Erythroblast (primary cell): ENCODE results near the gene TRANK1.

Source experiments
- GATA1 ChIP-seq: IDR thresholded peaks from 2 replicates; pipeline ENCODE4 v1.6.1; 2011; ENCODE audit warnings: low read depth, mild to moderate bottlenecking, control low read depth, low read length, moderate library complexity
- POLR2A ChIP-seq: IDR thresholded peaks from 2 replicates; pipeline ENCODE4 v1.6.1; 2011; ENCODE audit warnings: mild to moderate bottlenecking, low read length

DNA sequence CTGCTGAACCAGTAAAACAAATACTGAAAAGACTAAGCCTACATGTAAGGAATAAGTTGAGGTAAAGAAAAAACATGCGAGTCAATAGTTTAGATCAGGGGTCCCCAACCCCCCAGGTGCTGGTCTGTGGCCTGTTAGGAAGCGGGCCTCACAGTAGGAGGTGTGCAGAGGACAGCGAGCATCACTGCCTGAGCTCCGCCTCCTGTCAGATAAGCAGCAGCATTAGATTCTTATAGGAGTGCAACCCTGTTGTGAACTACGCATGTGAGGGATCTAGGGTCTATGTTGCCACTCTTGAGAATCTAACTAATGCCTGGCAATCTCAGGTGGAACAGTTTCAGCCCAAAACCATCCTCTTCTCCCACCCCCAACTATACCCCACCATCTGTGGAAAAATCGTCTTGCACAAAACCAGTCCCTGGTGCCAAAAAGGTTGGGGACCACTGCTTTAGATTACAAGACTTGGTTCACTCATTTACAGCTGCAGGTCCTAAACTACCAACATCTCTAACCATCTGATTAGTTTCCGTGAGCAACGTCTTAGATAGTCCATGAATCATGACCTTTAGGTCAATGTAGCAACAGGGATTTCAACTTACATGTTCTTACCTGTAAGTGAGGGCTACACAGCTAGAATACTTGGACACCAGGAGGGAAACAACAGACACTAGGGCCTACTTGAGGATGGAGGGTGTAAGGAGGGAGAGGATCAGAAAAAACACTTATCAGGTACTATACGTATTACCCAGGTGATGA lies 66.7 kb downstream of the TRANK1 start:
- TF ChIP-seq POLR2A, result no peak
- TF ChIP-seq GATA1, result no peak
